Ishikawa (cell line): ENCODE data around the gene FSHR.

Experiments used
- CEBPB ChIP-seq: IDR thresholded peaks from 2 replicates; pipeline ENCODE4 v1.6.1; 2012
- CREB1 ChIP-seq: IDR thresholded peaks from 2 replicates; pipeline ENCODE4 v1.6.1; 2012; ENCODE audit warnings: low read depth
- EGR1 ChIP-seq: IDR thresholded peaks from 2 replicates; pipeline ENCODE4 v1.6.1; 2012
- EP300 ChIP-seq: IDR thresholded peaks from 2 replicates; pipeline ENCODE4 v1.6.1; 2012; ENCODE audit warnings: borderline replicate concordance
- FOXM1 ChIP-seq: IDR thresholded peaks from 2 replicates; pipeline ENCODE4 v1.6.1; 2012; ENCODE audit warnings: low read depth, borderline replicate concordance
- NFIC ChIP-seq: IDR thresholded peaks from 2 replicates; pipeline ENCODE4 v1.6.1; 2012
- RAD21 ChIP-seq: IDR thresholded peaks from 2 replicates; pipeline ENCODE4 v1.6.1; 2012; ENCODE audit warnings: low read depth
- TAF1 ChIP-seq: IDR thresholded peaks from 2 replicates; pipeline ENCODE4 v1.6.1; 2012; ENCODE audit warnings: low read depth, mild to moderate bottlenecking
- TCF12 ChIP-seq: IDR thresholded peaks from 2 replicates; pipeline ENCODE4 v1.6.1; 2012; ENCODE audit warnings: low read depth
- TEAD4 ChIP-seq: IDR thresholded peaks from 2 replicates; pipeline ENCODE4 v1.6.1; 2012
- YY1 ChIP-seq: IDR thresholded peaks from 2 replicates; pipeline ENCODE4 v1.6.1; 2012; ENCODE audit warnings: low read depth
- TF ChIP-seq, protein P1 (sequence below): IDR thresholded peaks from 2 replicates; pipeline ENCODE4 v1.6.1; 2012; ENCODE audit warnings: low read depth, mild to moderate bottlenecking
- TF ChIP-seq, protein P2 (sequence below): IDR thresholded peaks from 2 replicates; pipeline ENCODE4 v1.6.1; 2012
- TF ChIP-seq, protein P3 (sequence below): IDR thresholded peaks from 2 replicates; pipeline ENCODE4 v1.6.1; 2012

DNA sequence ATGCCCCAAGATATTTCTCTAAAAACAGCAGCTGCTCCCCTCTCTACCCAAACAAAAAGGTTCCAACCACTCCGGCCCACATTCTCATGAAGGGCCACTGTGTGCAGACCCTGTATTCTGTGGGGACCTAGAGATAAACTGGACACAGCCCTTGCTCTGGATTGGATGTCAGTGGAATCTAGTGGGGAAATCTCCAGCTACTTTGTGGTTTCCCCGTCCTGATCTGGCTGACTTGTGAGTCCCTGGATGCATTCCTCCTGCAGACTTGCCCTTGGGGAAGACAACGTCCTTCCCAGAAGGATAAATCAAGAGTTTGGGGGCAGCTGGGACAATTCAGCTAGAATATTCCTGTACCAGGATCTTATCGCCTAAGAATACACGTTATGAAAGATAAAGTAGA, 151.1 kb downstream of the FSHR start:
- no peak for TF ChIP-seq NFIC
- TF ChIP-seq TEAD4 = no peak
- no peak for TF ChIP-seq CEBPB
- TF ChIP-seq EP300 = no peak
- TF ChIP-seq, protein P1, sequence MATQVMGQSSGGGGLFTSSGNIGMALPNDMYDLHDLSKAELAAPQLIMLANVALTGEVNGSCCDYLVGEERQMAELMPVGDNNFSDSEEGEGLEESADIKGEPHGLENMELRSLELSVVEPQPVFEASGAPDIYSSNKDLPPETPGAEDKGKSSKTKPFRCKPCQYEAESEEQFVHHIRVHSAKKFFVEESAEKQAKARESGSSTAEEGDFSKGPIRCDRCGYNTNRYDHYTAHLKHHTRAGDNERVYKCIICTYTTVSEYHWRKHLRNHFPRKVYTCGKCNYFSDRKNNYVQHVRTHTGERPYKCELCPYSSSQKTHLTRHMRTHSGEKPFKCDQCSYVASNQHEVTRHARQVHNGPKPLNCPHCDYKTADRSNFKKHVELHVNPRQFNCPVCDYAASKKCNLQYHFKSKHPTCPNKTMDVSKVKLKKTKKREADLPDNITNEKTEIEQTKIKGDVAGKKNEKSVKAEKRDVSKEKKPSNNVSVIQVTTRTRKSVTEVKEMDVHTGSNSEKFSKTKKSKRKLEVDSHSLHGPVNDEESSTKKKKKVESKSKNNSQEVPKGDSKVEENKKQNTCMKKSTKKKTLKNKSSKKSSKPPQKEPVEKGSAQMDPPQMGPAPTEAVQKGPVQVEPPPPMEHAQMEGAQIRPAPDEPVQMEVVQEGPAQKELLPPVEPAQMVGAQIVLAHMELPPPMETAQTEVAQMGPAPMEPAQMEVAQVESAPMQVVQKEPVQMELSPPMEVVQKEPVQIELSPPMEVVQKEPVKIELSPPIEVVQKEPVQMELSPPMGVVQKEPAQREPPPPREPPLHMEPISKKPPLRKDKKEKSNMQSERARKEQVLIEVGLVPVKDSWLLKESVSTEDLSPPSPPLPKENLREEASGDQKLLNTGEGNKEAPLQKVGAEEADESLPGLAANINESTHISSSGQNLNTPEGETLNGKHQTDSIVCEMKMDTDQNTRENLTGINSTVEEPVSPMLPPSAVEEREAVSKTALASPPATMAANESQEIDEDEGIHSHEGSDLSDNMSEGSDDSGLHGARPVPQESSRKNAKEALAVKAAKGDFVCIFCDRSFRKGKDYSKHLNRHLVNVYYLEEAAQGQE = no peak
- TF ChIP-seq YY1 = no peak
- TF ChIP-seq, protein P2, sequence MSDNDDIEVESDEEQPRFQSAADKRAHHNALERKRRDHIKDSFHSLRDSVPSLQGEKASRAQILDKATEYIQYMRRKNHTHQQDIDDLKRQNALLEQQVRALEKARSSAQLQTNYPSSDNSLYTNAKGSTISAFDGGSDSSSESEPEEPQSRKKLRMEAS = no peak
- no peak for TF ChIP-seq RAD21
- TF ChIP-seq TAF1 = no peak
- no peak for TF ChIP-seq TCF12
- TF ChIP-seq, protein P3, sequence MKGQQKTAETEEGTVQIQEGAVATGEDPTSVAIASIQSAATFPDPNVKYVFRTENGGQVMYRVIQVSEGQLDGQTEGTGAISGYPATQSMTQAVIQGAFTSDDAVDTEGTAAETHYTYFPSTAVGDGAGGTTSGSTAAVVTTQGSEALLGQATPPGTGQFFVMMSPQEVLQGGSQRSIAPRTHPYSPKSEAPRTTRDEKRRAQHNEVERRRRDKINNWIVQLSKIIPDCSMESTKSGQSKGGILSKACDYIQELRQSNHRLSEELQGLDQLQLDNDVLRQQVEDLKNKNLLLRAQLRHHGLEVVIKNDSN = no peak
- no peak for TF ChIP-seq FOXM1
- TF ChIP-seq EGR1 = no peak
- no peak for TF ChIP-seq CREB1
